Stimulated activated naive CD8-positive, alpha-beta T cell treated with anti-CD3 and anti-CD28 coated beads, Interleukin-15, Interleukin-2, amounts not matched to agents 100 ng/mL and 50 ng/mL, for 24 hours (primary cell): Measurements from ENCODE around the gene CDPF1.

Source experiments
- H3K27ac Mint-ChIP-seq: one replicate; pipeline ENCODE4 v1.8.0; 2021; ENCODE audit warnings: mild to moderate bottlenecking, mixed read lengths
- H3K27me3 Mint-ChIP-seq: one replicate; pipeline ENCODE4 v1.8.0; 2021; ENCODE audit warnings: mixed read lengths
- H3K36me3 Mint-ChIP-seq: one replicate; pipeline ENCODE4 v1.8.0; 2021; ENCODE audit warnings: low read depth, mixed read lengths
- H3K4me1 Mint-ChIP-seq: one replicate; pipeline ENCODE4 v1.8.0; 2021; ENCODE audit warnings: low read depth, mixed read lengths
- H3K4me3 Mint-ChIP-seq: one replicate; pipeline ENCODE4 v1.8.0; 2021; ENCODE audit warnings: mild to moderate bottlenecking, mixed read lengths
- H3K9me3 Mint-ChIP-seq: one replicate; pipeline ENCODE4 v1.8.0; 2021; ENCODE audit warnings: mixed read lengths

CDPF1 gene, protein sequence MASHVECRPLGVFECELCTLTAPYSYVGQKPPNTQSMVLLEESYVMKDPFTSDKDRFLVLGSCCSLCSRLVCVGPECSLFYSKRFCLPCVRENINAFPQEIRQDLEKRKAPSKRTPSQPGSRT

DNA sequence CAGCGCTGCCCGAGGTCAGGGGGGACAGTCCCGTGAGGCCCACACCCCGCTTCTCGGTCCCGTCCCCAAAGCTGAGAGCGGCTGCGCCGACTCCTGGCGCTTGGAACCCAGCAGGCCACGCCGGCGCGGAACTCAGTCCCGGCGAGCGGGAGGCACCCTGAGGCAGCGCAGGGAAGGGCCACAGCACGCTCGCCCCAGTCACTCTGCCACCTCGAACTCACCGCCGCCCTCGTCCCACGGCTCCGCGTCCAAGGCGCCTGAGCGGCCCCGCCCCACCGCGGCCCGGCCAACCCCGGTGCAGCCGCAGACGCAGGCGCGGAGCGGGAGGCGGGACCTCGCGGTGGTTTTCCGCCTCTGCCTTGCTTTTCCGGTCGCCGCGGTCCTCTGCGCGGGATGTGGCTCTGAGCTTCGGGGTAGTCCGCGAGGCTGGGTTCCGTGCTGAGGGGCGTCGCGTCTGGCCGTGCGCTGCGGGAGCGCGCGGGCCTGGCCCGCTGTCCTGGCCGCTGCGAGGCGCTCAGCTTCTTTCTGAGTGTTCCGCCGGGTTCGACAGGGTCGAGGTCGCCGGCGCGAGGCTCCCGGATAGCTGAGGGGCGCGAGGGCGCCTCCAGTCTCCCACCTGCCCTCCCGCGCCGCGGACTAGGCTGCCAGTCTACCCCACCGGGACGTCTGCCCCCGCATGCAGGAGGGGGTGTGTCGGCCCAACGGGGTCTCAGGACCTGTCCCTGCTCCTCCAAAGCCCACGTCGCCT lies at the start of gene CDPF1:
TSS of gene CDPF1 (minus strand) at position 259 of the 748 bp plus-strand sequence. CDS start 2,009 bp downstream, outside the sequence.
- no peaks in the 10 kb centered on the region for H3K27me3 Mint-ChIP-seq
- no peaks in the 10 kb centered on the region for H3K9me3 Mint-ChIP-seq
- no peaks in the 10 kb centered on the region for H3K36me3 Mint-ChIP-seq
- peaks cover 36% of the 10 kb centered on the region for H3K4me1 Mint-ChIP-seq
- H3K27ac Mint-ChIP-seq, result peak within 1 kb of the TSS; percentile 83
- H3K4me3 Mint-ChIP-seq, result peak within 1 kb of the TSS; percentile 85

DNA sequence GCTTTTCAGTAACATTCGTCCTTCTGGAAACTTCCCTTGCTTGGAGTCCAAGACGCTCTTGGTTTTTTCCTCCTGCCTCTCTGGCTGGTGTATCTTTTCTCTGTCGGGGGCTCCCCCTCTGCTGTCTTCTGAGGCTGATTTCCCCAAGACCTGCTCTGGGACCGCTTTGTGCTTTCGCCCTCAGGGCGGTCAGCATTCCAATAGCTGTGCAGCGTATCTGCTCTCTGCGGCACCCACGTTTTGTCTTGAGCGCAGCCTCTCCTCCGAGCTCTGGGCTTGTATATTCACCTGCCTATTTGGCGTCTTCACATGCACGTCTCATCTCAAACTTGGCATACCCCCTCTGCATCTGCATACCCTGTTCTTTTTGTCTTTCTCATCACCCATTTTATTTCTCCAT lies 49.0 kb upstream of the CDPF1 start:
- Mint-ChIP-seq H3K27me3 (no peaks in the 10 kb centered on the region), H3K36me3 (peaks cover 41% of the 10 kb centered on the region), H3K4me1 (peaks cover 34% of the 10 kb centered on the region), H3K4me3 (peak overlapping the region; percentile 59), H3K27ac (no peak overlapping the region), H3K9me3 (no peaks in the 10 kb centered on the region)

DNA sequence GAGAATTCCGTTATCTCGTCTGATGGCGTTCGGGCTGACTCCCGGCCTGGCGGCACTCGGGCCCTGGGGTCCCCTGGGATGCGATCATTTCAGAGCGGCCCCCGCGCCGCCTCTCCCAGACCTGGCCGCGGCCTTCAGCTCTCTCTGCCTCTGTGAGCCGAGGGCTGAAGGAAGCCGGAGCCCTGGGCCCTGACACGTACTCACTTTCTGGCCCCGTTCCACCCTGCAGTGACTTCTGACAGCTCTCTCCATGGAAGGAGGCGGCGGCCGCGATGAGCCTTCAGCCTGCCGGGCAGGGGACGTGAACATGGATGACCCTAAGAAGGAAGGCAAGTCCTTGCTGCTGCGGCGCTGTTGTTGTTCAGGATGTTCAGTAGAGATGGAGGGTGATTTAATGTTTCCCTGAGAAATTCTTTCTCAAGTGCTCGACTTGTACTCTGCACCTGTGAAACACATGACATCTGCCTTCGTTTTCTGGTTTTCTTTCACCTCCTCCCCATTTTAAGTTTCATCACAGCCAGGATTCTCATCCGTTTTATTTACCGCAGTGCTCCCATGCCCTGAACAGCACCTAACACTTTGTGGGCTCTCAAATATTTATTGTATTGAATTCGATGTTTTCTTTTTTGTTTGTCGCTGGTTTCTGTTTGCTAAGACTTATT lies 47.2 kb upstream of the CDPF1 start:
- Mint-ChIP-seq H3K27ac (peak overlapping the region; percentile 63), H3K36me3 (peaks cover 37% of the 10 kb centered on the region), H3K4me1 (peaks cover 44% of the 10 kb centered on the region), H3K27me3 (no peaks in the 10 kb centered on the region), H3K9me3 (no peaks in the 10 kb centered on the region), H3K4me3 (peak overlapping the region; percentile 92)

DNA sequence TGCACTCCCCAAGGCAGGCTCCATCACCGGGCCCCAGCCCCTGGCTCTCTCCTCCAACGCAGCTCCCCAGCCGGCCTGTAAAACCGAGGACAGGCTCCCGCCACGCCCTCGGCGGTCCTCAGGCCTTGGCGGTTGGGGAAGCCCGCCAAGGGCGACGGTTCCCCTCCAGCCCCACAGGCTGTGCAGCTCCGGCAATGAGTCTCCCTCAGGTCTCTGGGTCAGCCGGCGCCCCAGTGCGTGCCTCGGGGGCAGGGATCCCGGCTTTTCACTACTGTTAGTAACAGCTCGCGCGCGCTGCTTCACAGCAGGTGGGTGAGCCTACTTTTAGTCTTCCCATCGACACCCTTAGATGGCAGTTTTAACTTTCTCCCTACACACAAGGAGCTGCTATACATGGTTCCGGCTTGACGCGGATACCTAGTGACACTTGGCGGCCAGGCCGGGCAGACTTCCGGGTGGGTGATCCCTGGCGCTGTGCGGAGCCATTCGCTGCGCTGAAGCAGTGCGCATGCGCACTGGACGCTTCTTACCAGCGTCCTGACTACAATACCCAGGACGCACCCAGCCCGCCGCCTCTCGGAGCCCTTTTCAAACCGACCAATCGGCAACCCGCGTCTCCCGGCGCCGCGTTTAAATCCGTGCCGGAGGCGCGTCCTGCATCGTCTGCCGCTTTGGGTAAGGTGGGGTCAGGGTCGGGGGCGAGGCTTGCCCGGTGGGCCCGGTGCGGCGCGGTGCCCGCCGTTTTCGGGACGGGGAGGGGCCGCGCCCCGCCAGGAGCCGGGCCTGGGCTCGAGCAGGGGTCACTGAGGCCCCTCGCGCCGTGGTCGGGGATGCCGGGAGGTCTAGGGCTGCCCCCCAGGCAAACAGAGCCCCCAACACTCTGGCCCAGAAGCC lies 46.4 kb upstream of the CDPF1 start, which contains the start of gene GTSE1:
TSS of gene GTSE1 (plus strand) at position 614 of the 894 bp plus-strand sequence. CDS start 531 bp downstream, outside the sequence.
- Mint-ChIP-seq H3K27ac (peak within 1 kb of the TSS; percentile 95), H3K4me1 (peaks cover 44% of the 10 kb centered on the region), H3K36me3 (peaks cover 35% of the 10 kb centered on the region), H3K9me3 (no peaks in the 10 kb centered on the region), H3K4me3 (peak within 1 kb of the TSS; percentile 92), H3K27me3 (no peaks in the 10 kb centered on the region)

DNA sequence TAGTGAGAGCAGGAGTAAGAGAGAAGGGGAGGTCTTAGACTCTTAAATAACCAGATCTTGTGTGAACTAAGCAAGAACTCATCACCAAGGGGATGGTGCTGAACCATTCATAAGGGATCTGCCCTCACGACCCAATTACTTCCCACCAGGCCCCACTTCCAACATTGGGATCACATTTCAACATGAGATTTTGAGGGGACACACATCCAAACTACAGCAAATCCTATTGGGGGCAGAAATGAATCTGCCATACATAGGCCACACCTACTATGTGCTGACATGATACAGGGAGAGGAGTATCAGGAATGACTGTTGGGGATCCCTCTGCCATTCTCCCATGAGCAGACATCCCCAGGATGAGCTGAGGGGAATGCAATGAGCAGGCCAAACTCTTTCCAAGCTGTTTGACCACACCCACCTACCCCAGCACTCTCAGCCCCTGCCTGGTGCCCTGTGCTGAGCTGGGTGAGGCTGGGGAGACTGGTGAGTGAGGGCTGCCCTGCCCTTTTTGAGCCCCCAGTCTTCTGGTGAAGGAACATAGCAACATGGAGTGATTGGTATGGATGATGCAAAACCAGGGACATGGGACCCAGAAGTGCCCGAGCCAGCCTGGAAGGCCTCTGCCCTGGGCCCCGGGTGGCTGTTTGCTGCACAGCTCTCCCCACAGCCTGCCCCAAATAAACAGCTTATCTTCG lies 45.3 kb upstream of the CDPF1 start:
- Mint-ChIP-seq H3K27me3 (no peaks in the 10 kb centered on the region), H3K4me3 (peak overlapping the region; percentile 92), H3K9me3 (no peaks in the 10 kb centered on the region), H3K4me1 (peaks cover 44% of the 10 kb centered on the region), H3K36me3 (peaks cover 27% of the 10 kb centered on the region), H3K27ac (peak overlapping the region; percentile 72)

DNA sequence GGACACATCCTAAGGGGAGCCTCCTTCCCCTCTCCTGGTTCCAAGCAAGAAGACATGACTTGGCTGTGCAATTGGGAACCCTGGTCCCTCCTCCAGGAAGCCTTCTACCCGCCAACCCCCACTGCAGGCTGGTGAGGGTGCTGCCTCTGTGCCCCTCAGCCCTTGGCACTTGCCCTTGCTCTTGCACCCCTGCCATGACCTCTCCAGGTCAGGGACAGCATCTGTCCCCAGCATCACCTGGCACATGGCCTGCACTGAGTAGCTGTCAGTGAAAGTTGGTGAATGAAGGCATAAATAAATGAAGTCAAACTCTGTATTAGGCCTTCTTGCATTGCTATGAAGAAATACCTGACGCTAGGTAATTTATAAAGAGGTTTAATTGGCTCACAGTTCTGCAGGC lies 44.7 kb upstream of the CDPF1 start:
- Mint-ChIP-seq H3K4me1 (peaks cover 45% of the 10 kb centered on the region), H3K9me3 (no peaks in the 10 kb centered on the region), H3K27ac (peak overlapping the region; percentile 72)

DNA sequence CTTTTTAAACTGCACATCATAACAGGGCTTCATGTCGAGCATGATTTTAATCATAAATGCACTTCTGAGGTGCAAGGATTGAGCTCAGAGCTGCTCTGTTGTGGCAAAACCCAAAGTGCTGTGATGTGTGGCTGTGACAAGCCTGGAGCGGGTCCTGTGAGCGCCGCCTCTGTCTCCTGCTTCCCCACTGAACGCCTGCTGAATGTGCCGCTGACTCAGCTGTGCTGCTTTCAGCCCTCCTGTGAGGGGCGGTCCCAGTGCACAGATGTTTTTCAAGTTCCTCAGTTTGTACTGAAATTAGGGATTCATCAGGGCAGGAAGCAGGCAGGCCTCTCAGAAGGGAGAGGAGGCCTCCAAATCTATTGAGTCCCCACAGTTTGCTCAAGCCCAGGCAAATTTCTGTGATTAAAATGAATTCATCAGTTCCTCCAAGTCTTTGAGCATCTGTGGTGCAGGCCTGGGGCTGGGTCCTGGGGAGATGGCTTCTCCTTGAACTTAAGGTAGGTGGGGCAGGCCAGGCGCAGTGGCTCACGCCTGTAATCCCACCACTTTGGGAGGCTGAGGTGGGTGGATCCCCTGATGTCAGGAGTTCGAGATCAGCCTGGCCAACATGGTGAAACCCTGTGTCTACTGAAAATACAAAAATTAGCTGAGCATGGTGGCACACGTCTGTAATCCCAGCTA lies 43.6 kb upstream of the CDPF1 start:
- H3K4me1 Mint-ChIP-seq, result peaks cover 43% of the 10 kb centered on the region
- no peaks in the 10 kb centered on the region for H3K9me3 Mint-ChIP-seq
- no peak overlapping the region for H3K4me3 Mint-ChIP-seq

More for the DNA sequence above, 44.7 kb upstream of the CDPF1 start:
- H3K36me3 Mint-ChIP-seq, result peaks cover 23% of the 10 kb centered on the region
- peak overlapping the region; percentile 92 for H3K4me3 Mint-ChIP-seq
- no peaks in the 10 kb centered on the region for H3K27me3 Mint-ChIP-seq

DNA sequence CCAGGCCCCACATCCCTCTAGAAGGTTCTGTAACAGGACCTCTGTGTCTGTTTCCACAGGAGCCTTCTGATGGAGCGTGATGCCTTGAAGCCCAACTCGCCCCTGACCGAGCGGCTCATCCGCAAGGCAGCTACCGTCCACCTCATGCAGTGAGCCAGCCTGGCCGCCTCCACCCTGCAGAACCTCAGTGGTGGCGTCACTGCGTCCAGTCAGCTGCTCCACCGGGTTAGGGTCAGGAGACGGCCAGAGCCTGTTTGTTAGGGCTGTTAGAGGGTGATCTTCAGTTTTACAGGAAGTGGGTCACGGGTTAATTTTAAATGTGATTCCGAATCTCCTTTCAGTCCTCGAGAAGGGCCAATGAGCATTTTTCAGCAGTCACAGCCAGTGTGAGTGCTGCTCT lies 42.6 kb upstream of the CDPF1 start:
- no peaks in the 10 kb centered on the region for H3K9me3 Mint-ChIP-seq
- H3K27ac Mint-ChIP-seq, result no peak overlapping the region
- H3K27me3 Mint-ChIP-seq, result no peaks in the 10 kb centered on the region
- H3K4me1 Mint-ChIP-seq, result peaks cover 46% of the 10 kb centered on the region
- peaks cover 9% of the 10 kb centered on the region for H3K36me3 Mint-ChIP-seq
- no peak overlapping the region for H3K4me3 Mint-ChIP-seq

More for the DNA sequence above, 43.6 kb upstream of the CDPF1 start:
- H3K36me3 Mint-ChIP-seq, result peaks cover 13% of the 10 kb centered on the region
- H3K27ac Mint-ChIP-seq, result no peak overlapping the region
- no peaks in the 10 kb centered on the region for H3K27me3 Mint-ChIP-seq

DNA sequence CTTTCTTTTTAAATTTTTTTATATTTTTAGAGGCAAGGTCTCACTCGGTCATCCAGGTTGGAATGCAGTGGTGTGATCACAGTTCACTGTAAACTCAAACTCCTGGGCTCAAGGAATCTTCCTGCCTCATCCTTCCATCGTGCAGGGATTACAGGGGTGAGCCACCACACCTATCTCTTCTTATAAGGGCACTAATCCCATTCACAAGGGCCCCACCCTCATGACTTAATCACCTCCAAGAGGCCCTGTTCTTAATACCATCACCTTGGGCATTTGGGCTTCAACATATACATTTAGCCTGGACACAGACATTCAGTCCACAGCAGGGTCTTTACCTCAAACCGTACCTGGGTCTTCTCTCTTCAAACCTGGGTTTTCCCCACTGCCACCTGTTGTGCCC lies 42.1 kb upstream of the CDPF1 start:
- H3K4me3 Mint-ChIP-seq, result no peak overlapping the region
- H3K36me3 Mint-ChIP-seq, result peaks cover 4% of the 10 kb centered on the region

DNA sequence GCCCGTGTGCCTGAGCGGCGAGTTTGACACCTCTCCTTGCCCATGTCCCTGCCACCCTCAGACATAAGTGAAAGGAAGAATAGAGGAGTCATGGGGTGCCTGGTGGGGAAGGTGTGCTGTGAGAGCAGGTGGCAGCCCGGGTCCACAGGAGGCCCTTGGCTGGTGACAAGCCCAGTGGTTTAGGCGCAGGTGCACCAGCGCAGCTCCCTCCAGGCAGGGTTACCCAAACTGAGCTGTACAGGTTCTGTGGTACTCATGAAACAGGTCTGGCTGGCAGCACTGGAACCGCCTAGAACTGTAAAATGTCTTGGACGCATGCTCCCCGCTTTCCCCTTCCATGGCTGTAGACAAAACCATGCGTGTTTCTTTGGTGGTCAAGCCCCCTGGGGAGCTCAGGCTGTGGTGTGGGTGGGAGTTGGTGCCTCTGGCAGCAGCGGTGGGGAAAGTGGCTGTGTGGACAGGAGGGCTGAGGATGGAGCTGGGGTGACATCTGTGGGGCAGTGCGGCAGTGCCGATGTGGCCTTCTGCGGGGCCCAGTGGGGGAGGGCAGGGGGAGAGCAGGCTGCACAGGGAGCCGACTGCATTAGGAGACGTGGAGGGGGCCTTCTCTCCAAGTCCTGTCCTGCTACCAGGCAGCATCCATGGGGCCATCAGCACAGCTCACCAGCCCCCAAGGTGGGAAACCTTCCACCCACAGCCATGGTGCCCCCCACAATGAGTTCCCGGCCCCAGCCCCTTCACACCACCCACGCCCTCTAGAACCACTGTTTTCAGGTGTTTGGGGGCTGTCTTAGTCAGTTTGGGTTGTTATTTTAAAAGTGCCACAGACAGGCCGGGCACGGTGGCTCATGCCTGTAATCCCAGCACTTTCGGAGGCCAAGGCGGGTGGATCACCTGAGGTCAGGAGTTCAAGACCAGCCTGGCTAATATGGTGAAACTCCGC lies 41.0 kb upstream of the CDPF1 start:
- H3K36me3 Mint-ChIP-seq, result peaks cover 4% of the 10 kb centered on the region
- no peaks in the 10 kb centered on the region for H3K9me3 Mint-ChIP-seq
- H3K4me3 Mint-ChIP-seq, result no peak overlapping the region
- H3K27me3 Mint-ChIP-seq, result no peaks in the 10 kb centered on the region
- H3K27ac Mint-ChIP-seq, result no peak overlapping the region
- H3K4me1 Mint-ChIP-seq, result peaks cover 41% of the 10 kb centered on the region

More for the DNA sequence above, 42.1 kb upstream of the CDPF1 start:
- no peaks in the 10 kb centered on the region for H3K9me3 Mint-ChIP-seq
- H3K27ac Mint-ChIP-seq, result no peak overlapping the region
- no peaks in the 10 kb centered on the region for H3K27me3 Mint-ChIP-seq
- peaks cover 47% of the 10 kb centered on the region for H3K4me1 Mint-ChIP-seq

DNA sequence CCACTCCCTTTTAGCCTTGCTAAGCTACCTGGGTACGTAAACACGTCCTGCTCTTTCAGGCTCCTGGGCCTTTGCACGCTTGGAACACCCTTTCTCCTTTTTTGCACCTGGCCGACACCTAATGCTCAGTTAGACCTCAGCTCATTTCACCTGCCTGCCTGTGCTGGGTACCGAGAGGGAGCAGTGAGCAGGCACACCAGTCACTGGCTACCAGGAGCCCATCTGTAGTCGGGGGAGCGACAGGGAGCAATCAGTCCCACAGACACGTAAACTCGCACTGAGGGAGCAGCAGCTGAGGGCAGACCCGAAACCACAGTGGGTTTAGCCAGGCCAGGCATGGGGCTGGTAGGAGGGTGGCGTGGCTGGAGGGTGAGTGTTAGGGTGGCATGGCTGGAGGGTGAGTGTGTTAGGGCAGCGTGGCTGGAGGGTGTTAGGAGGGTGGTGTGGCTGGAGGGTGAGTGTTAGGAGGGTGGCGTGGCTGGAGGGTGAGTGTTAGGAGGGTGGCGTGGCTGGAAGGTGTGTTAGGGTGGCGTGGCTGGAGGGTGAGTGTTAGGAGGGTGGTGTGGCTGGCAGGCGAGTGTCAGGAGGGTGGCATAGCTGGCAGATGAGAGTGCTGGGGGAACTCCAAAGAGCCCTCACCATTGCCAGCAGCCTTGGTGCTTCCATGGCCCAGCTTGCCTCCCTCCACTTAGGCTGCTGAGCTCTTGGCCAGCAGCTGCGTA lies 40.2 kb upstream of the CDPF1 start:
- Mint-ChIP-seq H3K36me3 (peaks cover 7% of the 10 kb centered on the region), H3K27ac (no peak overlapping the region), H3K9me3 (no peaks in the 10 kb centered on the region), H3K4me3 (no peak overlapping the region), H3K4me1 (peaks cover 33% of the 10 kb centered on the region), H3K27me3 (no peaks in the 10 kb centered on the region)

DNA sequence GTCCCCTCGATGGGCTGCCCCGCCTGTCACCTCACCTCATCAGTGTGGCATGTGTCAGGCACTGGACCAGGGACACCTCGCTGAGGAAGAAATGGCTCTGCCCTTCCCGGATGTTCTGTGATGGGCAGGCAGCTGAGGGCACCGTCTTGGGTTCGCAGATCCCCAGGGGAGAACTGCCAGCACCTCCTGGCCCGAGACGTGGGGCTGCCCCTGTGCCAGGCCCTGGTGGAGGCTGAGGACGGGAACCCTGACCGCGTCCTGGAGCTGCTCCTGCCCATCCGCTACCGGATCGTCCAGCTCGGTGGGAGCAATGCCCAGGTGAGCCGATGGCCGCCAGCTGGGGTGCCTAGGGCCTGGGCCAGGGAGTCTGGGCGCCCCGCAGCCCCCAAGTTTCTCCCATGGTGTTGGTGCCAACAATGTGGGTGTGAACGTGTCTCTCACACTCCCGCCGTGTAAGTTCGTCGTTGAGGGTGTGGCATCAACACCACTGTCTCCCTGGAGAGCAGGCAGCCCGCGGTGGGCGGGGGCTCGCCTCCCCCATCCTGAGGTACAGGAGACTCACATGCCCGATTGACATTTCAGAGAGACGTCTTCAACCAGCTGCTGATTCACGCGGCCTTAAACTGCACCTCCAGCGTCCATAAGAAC lies 39.3 kb upstream of the CDPF1 start:
- peaks cover 27% of the 10 kb centered on the region for H3K4me1 Mint-ChIP-seq
- no peak overlapping the region for H3K4me3 Mint-ChIP-seq
- H3K27me3 Mint-ChIP-seq, result no peaks in the 10 kb centered on the region
- peaks cover 10% of the 10 kb centered on the region for H3K36me3 Mint-ChIP-seq
- no peak overlapping the region for H3K27ac Mint-ChIP-seq
- H3K9me3 Mint-ChIP-seq, result no peaks in the 10 kb centered on the region
